ENCODE data around the gene ANKRD63.

DNA sequence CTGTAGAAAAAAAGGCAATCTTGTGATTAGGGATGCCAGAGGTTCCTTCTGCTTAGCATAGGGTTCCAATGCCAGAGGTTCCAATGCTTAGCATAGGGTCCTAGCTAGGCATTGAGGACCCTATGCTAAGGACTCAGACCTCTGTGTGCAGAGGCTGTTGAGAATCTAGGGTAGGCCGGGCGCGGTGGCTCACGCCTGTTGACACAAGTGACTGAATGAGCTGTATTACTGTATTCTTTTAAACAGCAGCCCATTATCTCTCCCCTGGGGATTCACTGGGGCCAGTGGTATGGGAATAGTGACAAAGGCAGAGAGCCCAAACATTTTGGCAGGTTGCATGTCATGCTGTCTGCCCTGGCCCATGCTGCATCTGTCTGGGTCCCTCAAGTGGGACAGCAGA lies 27.8 kb downstream of the ANKRD63 start:
- TF ChIP-seq, protein P1, sequence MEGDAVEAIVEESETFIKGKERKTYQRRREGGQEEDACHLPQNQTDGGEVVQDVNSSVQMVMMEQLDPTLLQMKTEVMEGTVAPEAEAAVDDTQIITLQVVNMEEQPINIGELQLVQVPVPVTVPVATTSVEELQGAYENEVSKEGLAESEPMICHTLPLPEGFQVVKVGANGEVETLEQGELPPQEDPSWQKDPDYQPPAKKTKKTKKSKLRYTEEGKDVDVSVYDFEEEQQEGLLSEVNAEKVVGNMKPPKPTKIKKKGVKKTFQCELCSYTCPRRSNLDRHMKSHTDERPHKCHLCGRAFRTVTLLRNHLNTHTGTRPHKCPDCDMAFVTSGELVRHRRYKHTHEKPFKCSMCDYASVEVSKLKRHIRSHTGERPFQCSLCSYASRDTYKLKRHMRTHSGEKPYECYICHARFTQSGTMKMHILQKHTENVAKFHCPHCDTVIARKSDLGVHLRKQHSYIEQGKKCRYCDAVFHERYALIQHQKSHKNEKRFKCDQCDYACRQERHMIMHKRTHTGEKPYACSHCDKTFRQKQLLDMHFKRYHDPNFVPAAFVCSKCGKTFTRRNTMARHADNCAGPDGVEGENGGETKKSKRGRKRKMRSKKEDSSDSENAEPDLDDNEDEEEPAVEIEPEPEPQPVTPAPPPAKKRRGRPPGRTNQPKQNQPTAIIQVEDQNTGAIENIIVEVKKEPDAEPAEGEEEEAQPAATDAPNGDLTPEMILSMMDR (IDR thresholded peaks at IDR 0.05) = no peak
- no peak for TF ChIP-seq POLR2A (IDR thresholded peaks at IDR 0.05)

Data from sigmoid colon (tissue), 3 donors.